ENCODE measurements around the gene IFT57.

The IFT57 gene

GRCh38 chr3:108177536-108177935 lies 44.7 kb downstream of the IFT57 start:
- no peak overlapping the region for H3K4me3 ChIP-seq (ENCODE audit: low read depth, low read length)
- TF ChIP-seq, protein P1, sequence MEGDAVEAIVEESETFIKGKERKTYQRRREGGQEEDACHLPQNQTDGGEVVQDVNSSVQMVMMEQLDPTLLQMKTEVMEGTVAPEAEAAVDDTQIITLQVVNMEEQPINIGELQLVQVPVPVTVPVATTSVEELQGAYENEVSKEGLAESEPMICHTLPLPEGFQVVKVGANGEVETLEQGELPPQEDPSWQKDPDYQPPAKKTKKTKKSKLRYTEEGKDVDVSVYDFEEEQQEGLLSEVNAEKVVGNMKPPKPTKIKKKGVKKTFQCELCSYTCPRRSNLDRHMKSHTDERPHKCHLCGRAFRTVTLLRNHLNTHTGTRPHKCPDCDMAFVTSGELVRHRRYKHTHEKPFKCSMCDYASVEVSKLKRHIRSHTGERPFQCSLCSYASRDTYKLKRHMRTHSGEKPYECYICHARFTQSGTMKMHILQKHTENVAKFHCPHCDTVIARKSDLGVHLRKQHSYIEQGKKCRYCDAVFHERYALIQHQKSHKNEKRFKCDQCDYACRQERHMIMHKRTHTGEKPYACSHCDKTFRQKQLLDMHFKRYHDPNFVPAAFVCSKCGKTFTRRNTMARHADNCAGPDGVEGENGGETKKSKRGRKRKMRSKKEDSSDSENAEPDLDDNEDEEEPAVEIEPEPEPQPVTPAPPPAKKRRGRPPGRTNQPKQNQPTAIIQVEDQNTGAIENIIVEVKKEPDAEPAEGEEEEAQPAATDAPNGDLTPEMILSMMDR (conservative IDR thresholded peaks at IDR 0.05; ENCODE audit: low read depth, low read length) = no peak
- DNase-seq (ENCODE audit: low read depth) = no peak

DNA sequence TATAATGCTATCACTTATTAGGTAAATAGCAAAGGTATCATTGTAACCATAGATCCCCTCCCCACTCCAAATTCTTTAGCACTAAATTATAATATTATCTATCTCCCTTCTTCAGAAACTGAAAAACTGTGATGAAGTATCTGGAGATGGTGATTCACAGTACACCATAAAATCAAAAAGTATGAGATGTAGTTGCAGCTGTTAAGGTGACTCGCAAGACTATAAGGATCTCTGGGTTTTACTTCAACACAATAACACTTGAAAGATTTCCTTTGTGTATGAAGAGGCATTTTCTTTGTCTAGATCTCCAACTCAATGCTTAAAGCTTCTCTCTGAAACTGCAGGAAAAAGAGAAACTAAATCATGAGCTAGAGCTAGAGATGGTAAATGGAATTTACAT lies 46.9 kb downstream of the IFT57 start:
- TF ChIP-seq, protein P1 (conservative IDR thresholded peaks at IDR 0.05; ENCODE audit: low read depth, low read length) = no peak
- DNase-seq (ENCODE audit: low read depth) = peak; percentile 7
- no peak overlapping the region for H3K4me3 ChIP-seq (ENCODE audit: low read depth, low read length)

DNA sequence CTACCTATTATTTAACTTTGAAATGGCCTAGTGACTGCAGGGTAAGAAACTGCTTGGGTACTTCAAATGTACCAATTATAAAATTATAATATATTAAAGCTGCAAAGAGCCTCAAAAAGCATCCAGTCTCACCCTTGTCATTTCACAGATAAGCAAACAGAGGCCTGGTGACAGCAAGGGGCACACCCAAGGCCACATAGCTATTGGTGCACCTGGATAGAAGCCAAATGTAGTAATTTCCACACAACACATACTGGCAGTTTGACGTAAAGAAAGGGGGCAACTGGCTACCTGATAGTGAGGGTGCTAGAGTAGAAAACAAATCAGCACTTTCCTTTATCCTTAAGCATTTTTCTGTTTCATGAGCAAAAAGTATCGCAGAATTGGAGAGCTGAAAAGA lies 51.1 kb downstream of the IFT57 start:
- TF ChIP-seq, protein P1 (conservative IDR thresholded peaks at IDR 0.05; ENCODE audit: low read depth, low read length) = no peak
- no peak for DNase-seq (ENCODE audit: low read depth)
- H3K4me3 ChIP-seq (ENCODE audit: low read depth, low read length) = no peak overlapping the region

- TF ChIP-seq, protein P1 (conservative IDR thresholded peaks at IDR 0.05; ENCODE audit: low read depth, low read length) = no peak
- no peak overlapping the region for H3K4me3 ChIP-seq (ENCODE audit: low read depth, low read length)
- no peak for DNase-seq (ENCODE audit: low read depth)
Observed at GRCh38 chr3:108164391-108164790, 57.8 kb downstream of the IFT57 start.

DNA sequence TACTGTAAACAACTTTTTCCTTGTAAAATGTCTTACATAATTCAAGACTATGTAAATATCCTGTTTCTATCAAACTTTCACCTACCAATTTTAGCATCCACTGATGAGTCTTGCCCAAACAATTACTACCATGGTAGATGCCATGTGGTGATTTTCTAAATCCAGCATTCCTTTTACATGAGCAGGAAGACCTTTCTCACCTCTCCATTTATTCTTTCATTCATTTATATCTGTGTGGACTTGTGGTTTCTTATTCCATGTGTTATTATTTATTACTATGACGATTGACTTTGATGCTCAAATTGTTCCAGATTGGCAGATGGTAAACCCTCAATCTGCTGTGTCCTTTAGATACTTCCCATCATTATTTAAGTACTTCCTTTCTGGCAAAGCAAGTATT lies 62.4 kb downstream of the IFT57 start:
- TF ChIP-seq, protein P1 (conservative IDR thresholded peaks at IDR 0.05; ENCODE audit: low read depth, low read length) = no peak

DNA sequence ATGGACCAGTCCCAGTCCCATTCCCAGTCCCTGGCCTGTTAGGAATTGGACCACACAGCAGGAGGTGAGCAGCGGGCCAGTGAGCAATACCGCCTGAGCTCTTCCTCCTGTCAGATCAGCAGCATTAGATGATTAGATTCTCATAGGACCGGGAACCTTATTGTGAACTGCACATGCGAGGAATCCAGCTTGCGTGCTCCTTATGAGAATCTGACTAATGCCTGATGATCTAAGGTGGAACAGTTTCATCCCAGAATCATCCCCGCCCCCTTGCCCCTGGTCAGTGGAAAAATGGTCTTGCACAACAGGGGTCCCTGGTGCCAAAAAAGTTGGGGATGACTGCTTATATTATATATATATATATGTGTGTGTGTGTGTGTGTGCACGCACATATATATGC lies 63.1 kb downstream of the IFT57 start:
- TF ChIP-seq, protein P1 (conservative IDR thresholded peaks at IDR 0.05; ENCODE audit: low read depth, low read length) = no peak
- no peak overlapping the region for H3K4me3 ChIP-seq (ENCODE audit: low read depth, low read length)
- peak; percentile 33 for DNase-seq (ENCODE audit: low read depth)

More for the DNA sequence above, 62.4 kb downstream of the IFT57 start:
- DNase-seq (ENCODE audit: low read depth) = peak; percentile 52
- H3K4me3 ChIP-seq (ENCODE audit: low read depth, low read length) = no peak overlapping the region

- DNase-seq (ENCODE audit: low read depth) = no peak
- TF ChIP-seq, protein P1 (conservative IDR thresholded peaks at IDR 0.05; ENCODE audit: low read depth, low read length) = no peak
- H3K4me3 ChIP-seq (ENCODE audit: low read depth, low read length) = no peak overlapping the region
Observed at GRCh38 chr3:108158251-108158650, 64.0 kb downstream of the IFT57 start.
